CD4-positive, alpha-beta T cell treated with Interleukin-15 for 4 hours (primary cell): Measurements from ENCODE around the gene BBX.
"Not testable (repeated sequence)": the region's sequence is repeated elsewhere in the genome, so short reads cannot be mapped to it uniquely, and the experiment has no call there.

ENCODE experiments used
- DNase-seq: peaks from one replicate; pipeline ENCODE4 v3.0.0-alpha.2; 2020; ENCODE audit warnings: low spot score

The BBX gene

GRCh38 chr3:107806536-107806935, 283.8 kb downstream of the BBX start:
- no peak for DNase-seq

DNA sequence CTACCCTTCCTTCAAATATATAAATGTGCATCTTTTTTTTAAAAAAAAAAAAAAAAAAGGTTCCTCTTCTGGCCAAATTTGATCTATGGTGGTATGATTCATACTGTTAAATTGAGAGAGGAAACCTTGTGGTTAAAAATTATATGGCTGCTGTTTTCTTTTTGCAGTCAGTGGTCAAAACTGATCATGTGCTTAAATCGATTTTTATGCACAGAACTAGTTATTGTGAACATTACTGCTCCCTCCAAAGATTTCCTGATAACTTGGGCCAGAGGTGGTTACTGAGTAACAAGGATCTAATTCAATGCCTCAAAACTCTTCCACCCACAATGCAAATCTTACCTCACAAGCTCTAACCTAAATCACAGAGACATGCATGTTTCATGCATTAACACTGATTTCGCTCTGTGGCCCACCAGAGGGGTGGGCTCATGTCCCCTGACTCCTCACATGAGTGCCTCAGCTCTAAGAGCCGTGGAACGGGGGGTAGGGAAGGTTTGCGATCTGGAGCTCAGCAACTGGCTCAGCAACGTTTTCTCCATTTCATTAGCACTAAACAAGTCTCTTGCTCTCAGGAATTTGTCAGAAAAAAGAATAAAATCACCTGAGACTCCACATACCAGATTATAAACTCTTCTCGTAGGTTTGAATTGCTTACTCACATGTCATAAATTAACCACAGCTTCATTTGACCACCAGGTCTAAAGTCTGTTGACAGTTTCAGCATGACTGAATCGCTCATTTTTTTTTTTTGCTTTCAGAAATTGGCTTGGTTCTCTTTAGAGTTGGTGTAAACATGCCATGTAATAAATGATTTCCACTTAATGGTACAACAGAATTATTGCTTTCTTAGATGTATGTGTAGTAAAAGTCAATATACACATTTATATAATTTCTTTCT, 287.7 kb downstream of the BBX start:
- DNase-seq = no peak

GRCh38 chr3:107813026-107813425, 290.3 kb downstream of the BBX start:
- DNase-seq = no peak

DNA sequence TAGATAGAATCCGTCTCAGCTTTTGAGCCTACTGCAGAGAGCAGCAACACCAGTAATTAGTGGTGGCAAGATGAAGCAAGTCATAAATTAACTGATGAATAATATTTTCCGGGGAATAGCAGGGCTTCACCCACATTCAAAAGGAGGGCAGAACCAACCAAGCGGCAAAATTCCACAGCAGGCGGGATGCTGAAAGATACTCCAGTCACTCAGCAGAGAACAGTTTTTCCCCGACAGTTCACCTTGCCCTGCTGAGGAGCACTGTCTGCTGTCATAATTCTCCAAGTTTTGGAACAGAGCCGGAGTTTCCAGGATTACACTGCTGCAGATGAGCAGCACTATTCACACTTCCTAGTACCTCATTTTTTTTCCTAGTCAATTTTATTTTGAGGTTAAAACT, 293.3 kb downstream of the BBX start:
- no peak for DNase-seq

GRCh38 chr3:107817076-107817475, 294.3 kb downstream of the BBX start:
- DNase-seq = no peak

DNA sequence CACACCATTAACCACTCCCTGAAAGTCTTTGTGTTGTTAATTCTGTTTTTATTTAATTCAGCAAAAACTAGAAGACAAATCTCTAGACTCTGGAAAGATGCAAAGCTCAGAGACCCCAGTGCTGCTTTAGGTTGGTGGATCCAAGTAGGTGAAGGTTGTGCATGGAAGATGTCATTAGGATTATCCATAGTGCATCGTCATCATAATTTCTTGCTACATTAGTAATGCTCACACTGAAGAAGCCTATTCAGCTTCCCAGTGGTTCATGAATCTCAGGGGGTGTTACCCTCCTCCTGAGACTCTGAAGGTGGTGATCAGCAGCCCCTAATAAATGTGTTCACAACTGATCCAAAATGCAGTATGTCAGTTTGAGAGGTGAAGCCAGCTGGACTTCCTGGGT, 295.3 kb downstream of the BBX start:
- no peak for DNase-seq

- DNase-seq = no peak
Measured at GRCh38 chr3:107819656-107820055, 296.9 kb downstream of the BBX start.

GRCh38 chr3:107822308-107822707, 299.5 kb downstream of the BBX start:
- no peak for DNase-seq

DNA sequence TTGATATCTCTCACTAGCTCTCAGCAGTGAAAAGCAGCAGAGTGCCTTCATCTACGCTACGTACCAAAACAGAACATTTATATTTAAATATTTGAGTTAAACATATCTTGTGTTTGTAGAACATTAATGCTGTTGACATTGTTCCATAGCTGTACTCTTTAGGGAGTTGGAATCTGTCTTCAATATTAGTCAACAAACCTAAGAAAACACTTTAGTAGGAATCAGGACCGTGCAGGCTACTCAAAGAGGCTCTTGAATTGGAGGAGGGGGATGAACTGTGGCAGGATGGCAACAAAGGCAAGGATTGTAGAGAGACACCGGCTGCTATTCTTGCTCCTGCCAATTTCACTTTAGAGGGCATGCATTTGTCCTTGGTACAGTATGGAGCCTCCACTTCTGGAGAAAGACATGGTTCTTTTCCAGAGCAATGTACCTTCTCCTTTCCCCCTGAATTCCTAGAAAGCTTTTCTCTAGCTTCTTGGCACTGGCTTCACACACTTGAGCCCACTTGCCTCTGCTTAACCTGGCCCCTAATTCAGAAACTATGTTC, 302.1 kb downstream of the BBX start:
- no peak for DNase-seq

DNA sequence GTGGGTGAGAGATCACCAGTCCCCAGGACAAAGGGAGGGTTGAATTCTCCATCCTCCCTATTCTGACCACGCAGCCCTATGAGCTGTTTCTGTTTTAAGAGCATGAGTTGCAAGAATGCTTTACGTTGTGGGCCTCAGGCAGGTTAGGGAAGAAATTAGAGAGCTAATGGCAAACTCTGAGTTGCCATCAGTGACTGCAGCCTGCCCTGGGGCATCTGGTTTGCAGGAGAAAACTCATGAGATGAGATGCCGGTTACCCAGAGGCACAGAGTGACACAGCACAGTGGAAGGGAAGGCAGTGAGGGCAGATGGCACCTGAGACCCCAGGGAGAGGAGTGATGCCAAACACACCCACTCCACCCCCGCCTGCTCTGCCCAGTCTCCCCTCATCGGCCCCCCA, 302.8 kb downstream of the BBX start:
- no peak for DNase-seq

DNA sequence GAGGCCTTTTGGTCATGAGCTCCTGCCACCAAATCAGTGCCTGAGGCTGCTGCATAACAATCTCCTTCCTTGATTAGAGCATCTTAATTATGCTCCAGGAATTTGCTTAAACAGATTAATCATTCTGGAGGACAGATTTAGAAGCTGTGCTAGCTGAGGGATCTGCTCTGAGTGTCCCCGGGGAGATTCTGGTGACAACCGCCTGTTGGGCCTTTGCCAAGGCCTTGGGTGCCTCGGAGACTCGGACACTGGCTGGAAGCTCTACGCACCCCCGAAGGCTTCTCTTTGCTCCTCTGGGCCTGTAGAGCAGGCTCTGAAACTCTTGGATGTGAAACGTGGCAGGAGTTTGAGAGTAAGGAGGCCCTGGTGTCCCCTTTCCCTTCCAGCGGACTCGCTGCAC, 304.0 kb downstream of the BBX start:
- DNase-seq = no peak

DNA sequence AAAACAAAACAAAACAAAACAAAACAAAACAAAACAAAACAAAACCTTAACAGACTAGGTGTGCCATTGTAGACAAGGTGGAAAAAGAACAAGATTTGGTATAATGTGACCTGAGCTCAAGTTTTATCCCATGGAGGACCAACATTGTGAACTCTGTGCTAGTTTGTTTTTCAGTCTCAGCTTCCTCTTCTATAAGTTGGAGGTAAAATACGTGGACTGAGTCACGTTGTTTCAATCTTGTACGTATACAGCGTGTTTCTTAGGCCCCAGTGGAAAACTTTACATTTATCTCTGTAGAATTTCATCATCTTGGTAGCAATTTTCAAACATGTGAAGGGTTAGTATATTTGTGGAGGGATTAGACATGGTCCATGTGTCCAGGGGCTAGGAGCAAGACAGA, 306.4 kb downstream of the BBX start:
- no peak for DNase-seq

DNA sequence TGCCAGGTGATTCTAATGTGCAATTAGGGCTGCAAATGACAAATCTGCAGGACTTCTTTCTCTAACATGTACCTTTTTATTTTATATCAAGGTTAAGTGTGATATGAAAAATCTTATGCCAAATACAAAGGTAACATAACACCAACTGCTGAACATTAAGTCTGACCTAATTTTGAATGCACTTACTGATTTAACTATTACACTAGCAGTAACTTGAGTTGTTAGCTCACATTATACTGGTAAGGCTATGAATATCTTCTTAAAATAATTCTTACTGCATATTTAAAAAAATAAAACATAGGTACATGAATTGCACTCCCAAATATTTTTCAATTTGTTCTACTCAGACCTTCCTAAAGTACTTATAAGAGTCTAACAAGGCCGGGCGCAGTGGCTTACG, 308.8 kb downstream of the BBX start:
- no peak for DNase-seq

DNA sequence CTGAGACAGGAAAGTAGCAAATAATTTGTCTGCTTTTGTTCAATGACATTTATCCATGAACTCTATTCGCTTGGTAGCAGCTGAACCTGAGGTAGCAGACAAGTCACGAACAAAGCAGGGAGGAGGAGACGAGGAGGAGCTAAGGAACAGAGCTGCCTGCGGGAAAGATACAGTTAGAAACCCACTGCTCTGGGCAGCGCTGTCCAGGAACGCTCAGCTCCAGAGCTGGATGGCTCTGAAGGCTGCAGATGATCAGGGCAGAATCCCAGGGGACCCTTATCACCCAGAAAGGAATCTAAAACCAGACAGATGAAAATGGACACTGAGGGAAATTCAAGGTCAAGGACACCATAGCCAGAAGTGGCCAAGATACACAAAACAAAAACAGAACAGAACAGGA, 310.3 kb downstream of the BBX start:
- no peak for DNase-seq

GRCh38 chr3:107833722-107834416, 311.1 kb downstream of the BBX start:
- no peak for DNase-seq

DNA sequence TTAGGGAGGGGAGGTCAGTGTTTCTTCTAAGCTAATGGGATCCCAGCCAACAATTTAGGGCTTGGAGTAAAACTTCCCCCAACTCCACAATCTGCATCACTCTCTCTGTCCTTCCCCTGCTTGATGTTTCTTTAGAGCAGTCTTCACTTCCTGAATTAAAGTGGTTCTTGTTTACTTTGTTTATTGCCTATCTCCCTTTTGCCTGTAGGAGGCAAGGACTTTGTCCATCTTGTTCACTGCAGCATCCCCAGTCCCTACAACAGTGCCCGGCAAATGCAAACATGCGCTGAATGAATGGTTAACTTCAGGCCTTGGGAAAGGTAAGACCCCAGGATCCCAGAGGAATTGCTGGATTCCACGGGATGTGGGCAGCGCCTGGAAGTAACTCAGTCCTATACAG, 312.2 kb downstream of the BBX start:
- not testable (repeated sequence) for DNase-seq

GRCh38 chr3:107837895-107838612, 315.3 kb downstream of the BBX start:
- no peak for DNase-seq

- no peak for DNase-seq
Measured at GRCh38 chr3:107841831-107842230, 319.1 kb downstream of the BBX start.

DNA sequence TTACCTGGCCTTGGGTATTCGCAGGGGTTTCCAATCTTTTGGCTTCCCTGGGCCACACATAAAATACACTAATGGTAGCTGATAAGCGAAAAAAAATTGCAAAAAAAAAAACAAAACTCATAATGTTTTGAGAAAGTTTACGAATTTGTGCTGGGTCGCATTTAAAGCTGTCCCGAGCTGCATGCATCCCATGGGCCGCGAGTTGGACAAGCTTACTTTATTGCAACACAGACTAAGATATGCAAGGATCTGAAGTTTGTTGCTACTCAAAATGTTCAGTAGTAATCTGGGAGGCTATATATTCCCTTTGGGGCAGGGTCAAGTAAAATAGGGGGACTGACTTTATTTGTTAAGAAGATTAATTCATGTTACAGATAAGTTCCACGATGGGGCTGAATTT, 320.2 kb downstream of the BBX start:
- DNase-seq = no peak

DNA sequence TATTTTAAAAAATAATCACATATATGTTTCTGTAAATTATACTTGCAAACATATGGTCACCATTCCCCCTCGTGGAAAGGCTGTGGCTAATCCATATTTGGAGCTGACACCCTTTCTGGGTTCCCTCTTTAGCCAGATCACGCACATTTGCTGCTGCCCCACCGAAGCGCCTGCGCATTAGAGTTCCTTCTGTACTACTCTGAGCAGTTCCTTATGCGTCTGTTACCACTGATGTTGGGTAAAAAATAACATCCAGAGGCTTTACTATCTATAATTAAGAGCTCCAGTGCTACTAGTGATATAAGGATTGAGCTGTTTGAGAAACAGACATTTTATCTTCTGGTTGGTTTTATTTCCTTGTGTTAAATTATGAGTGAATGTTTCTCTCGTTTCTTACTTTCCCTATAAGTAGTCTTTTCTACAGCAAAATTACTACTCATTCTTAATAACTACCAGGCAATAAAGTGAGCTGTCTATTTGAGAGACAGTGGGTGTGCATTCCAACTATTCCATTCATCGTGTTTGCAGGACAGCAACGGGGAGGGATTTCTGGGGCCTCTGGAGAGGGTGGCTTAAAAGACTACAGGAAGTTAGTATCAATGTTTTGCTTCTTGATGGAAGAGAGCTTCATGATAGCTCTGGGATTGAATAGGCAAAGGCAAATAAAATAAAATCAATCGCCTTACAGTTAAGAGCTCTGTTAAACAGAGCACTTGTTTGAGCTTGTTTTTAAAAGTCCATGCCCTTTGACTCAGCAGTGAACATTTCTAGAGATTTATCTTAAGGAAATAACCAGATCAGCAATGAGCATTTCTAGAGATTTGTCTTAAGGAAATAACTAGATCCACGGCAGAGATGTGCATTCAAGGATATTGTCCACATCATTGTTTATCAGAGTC, 322.9 kb downstream of the BBX start:
- DNase-seq = no peak

GRCh38 chr3:107846279-107846852, 323.6 kb downstream of the BBX start:
- peak; percentile 10 for DNase-seq
